Measurements from ENCODE around the gene MLH1.
"Not testable (repeated sequence)": the region's sequence is repeated elsewhere in the genome, so short reads cannot be mapped to it uniquely, and the experiment has no call there.

The MLH1 gene

GRCh38 chr3:36993326-36994283, at the start of gene MLH1:
Gene MLH1 (plus strand): TSS chr3:36993518. CDS start chr3:36993548, 30 bp downstream.
- peak; percentile 100 for DNase-seq

DNA sequence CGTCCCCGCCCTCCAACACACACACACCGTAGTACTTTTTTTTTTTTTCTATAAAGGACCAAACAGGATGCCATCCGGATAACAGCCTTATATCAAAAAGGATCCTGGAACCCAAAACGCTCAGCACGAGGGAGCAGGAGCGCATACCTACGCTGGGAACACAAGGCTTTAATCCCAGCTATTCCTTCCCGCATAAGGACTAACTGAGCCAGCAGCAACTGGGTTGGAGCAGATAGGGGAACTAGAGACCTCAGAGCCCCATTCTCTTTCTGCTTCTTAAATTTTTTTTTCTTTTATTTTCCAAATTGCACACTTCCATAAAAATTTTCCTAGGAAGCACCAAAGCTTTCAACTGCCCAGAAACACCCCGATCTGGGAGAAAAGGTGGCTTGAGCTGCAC, 49.7 kb upstream of the MLH1 start:
- no peak for DNase-seq

- peak; percentile 9 for DNase-seq
Measured at GRCh38 chr3:36944012-36944640, 49.2 kb upstream of the MLH1 start.

DNA sequence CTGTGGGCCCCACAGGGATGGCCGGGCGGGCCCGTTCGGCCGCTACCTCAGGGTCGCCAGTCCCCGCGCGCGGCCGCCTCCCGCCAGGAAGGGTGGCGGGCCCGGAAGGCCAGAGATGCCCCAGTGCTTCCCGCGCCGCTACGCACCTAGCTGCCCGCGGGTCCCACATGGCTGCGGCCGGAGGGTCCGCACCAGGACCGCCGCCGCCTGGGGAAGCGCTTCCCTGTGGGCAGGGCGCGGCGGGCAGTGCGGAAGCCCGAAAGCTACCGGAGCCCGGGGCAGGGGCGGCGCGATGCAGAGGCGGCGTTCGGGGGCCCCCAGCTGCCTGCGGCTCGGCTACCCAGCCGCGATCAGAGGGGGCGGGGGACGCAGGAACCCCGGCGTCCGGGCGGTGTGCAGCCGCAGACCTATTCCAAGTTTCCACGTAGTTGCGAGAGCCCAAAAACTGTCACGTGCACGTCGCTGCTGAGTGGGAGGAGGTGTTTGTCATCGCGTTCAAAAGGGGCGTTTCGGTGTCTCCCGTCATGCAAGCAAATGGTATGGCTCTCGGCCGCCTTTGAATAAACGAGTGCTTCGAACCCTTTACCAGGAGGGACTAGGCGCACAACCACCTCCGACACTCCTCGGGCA, 48.6 kb upstream of the MLH1 start, which contains the start of gene TRANK1:
TSS of gene TRANK1 (minus strand) at position 414 of the 630 bp plus-strand sequence. CDS start at position 169, 245 bp downstream.
- peak; percentile 88 for DNase-seq

- DNase-seq: no peak
Measured at GRCh38 chr3:36945333-36945980, 47.9 kb upstream of the MLH1 start.

DNA sequence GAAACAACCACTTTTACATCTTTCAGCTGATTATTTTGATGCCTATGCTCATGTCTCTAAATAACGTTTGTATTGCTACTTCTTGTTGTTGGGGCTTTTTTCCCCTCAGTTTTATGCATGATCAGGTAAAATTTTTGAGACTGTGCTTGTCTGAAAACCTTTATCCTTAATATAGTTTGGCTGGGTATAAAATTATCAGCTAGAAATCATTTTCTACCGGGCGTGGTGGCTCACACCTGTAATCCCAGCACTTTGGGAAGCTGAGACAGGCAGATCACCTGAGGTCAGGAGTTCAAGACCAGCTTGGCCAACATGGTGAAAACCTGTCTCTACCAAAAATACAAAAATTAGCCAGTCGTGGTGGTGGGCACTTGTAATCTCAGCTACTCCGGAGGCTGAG, 45.5 kb upstream of the MLH1 start:
- DNase-seq: not testable (repeated sequence)

DNA sequence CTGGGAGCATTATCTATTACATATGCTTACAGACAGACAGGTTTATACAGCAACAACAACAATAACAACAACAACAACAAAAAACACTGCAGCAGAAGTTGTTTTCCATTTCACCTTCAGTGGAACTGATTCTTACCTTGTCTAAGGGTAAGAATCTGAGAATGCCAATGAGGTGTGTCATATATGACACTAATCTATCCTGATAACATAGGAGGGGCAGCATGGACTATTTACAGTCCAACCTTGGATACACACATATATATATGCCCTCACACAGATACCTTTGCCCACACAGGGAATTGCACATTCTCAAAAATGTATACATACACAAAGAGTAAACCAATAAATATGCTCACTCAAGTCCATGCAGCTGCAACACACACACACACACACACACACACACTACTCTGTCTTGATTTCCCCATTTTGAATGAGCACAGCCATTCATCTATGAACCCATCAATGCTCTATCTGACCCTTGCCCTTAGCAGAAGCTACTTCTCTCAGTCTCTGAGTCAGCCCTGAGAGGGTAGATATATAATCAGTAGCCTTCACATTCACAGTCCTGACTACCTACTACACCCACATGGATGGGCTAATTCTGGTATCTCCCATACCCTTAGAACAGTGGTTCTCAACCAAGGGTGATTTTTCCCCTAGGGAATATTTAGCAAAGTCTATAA, 38.7 kb upstream of the MLH1 start:
- DNase-seq: no peak

GRCh38 chr3:36956155-36956554, 37.2 kb upstream of the MLH1 start:
- no peak for DNase-seq

- DNase-seq: no peak
Measured at GRCh38 chr3:36957063-36957462, 36.3 kb upstream of the MLH1 start.

DNA sequence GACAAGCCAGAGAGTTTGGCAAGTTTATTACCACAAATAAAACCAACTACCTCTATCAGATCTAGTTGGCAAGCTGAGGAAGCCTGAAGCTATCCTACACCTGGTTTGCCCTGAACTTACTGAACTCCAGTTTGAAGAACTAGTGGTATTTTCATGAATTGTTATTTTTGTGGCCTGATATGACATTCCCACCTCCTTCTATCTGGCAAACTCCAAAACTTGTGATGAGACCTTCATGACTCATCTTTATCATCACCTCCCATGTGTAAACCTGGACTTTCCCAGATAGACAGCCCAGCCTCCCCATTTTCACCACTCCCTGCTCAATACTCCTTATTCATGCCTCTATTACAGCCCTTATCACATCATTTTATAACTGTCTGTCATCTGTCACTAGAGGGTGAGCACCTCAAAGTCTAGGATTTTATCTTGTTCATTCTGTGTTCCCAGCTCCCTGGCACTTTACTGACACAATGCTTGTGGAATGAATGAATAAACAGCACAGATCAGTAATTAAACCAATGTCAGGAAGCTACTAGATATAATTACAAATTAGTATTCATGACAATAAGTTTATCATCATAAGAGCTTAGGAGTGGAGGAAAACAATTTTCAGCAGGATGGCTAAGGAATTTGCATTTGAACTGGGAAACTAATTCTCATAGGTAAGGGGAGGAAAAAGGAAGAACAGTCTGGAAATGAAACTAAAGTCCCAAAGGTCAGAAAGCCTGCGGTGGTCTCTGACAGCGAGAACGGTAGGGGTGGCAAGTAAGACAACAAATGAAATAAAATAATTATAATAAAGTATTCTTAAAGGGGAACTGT, 35.2 kb upstream of the MLH1 start:
- DNase-seq: peak; percentile 14

DNA sequence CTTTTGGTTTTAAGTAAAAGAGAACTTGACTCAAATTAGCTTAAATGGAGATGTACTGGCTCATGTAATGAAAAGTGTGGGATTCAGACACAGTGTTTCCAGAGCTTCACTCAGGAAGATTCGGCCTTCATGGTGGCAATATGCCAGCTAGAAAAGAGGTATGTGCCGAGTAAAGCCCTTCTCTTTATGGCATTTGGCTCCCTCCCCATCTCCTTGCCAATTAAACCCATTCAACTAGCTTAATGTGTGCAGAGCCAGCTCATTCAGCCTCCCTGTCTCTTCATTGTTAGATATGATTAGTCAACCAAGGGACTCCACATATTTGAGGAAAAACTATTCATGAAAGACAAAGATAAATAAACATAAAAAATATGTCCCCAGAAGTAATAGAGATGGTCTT, 33.5 kb upstream of the MLH1 start:
- no peak for DNase-seq

- DNase-seq: no peak
Measured at GRCh38 chr3:36960502-36960901, 32.8 kb upstream of the MLH1 start.

DNA sequence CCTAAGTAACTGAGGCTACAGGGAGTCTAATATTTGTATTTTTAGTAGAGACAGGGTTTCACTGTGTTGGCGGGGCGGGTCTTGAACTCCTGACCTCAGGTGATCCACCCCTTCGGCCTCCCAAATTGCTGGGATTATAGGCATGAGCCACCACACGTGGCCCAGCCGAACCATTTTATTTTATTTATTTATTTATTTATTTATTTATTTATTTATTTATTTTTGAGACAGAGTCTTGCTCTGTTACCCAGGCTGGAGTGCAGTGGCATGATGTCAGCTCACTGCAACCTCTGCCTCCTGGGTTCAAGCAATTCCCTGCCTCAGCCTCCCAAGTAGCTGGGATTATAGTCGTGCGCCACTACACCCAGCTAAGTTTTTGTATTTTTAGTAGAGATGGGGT, 30.3 kb upstream of the MLH1 start:
- not testable (repeated sequence) for DNase-seq

DNA sequence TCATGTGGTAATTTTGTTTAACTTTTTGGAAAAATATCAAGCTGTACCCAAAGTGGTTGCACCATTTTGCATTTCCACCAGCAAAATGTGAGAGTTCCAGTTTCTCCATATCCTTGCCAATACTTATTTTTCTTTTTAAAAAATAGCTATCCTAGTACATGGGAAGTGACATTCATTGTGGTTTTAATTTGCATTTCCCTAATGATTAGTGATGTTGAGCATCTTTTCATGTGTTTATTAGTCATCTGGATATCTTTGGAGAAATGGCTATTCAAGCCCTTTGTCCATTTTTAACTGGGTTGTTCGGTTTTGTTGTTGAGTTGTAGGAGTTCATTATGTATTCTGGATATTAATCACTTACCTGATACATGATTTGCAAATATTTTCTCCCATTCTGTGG, 29.0 kb upstream of the MLH1 start:
- no peak for DNase-seq

DNA sequence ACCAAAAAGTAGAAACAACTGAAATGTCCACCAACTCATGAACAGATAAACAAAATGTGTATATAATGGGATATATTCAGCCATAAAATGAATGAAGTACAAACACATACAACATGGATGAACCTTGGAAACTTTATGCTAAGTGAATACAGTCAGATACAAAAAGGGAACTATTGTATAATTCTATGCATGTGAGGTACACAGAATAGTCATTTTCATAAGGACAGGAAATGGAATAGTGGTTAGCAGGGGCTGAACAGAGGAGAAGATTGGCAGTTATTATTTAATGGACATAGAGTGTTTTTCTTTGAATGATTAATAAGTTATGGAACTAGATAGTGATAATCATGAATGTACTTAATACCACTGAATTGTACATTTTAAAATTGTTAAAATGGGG, 28.5 kb upstream of the MLH1 start:
- no peak for DNase-seq

DNA sequence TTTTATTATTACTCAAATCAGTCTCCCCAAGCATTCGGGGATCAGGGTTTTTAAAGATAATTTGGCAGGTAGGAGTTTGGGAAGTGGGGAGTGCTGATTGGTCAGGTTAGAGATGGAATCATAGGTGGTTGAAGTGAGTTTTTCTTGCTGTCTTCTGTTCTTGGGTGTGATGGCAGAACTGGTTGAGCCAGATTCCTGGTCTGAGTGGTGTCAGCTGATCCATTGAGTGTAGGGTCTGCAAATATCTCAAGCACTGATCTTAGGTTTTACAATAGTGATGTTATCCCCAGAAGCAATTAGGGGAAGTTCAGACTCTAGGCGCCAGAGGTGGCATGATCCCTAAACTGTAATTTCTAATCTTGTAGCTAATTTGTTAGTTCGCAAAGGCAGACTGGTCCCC, 27.9 kb upstream of the MLH1 start:
- no peak for DNase-seq

GRCh38 chr3:36969085-36969484, 24.2 kb upstream of the MLH1 start:
- no peak for DNase-seq

GRCh38 chr3:36969540-36970432, 23.5 kb upstream of the MLH1 start:
- peak; percentile 73 for DNase-seq

- DNase-seq: no peak
Measured at GRCh38 chr3:36972163-36972562, 21.2 kb upstream of the MLH1 start.

GRCh38 chr3:36973139-36973538, 20.2 kb upstream of the MLH1 start:
- DNase-seq: no peak
